B cell (primary cell): ENCODE results near the gene MPI.

Source experiments
- CTCF ChIP-seq: fragments of 200-600 bp; IDR thresholded peaks from one replicate; pipeline ENCODE4 v1.8.0; 2022; ENCODE audit warnings: antibody characterized with exemption, mild to moderate bottlenecking
- EZH2 ChIP-seq: IDR thresholded peaks from 2 replicates; pipeline ENCODE4 v1.6.1; 2012; ENCODE audit warnings: borderline replicate concordance, low read depth, mild to moderate bottlenecking, moderate library complexity, low read length; ENCODE audit not compliant: insufficient read depth, poor library complexity, severe bottlenecking

- no peak for TF ChIP-seq CTCF
- no peak for TF ChIP-seq EZH2
Measured at GRCh38 chr15:74888716-74889115, 1.1 kb upstream of the MPI start.
